HepG2 (cell line): ENCODE data around the gene GNG10. TPM values are rescaled to one million over a fixed set of nuclear protein-coding genes. Genes with fewer than 3 reads are reported as not detected.

Experiments
- ARNT2 ChIP-seq: sonication (generic); formaldehyde crosslinking; IDR thresholded peaks from 2 replicates; pipeline ENCODE4 v1.8.0; 2022; ENCODE audit warnings: mild to moderate bottlenecking, low read depth, missing genetic modification reagents, moderate library complexity
- BCL3 ChIP-seq: sonication (generic); formaldehyde crosslinking; IDR thresholded peaks from 2 replicates; pipeline ENCODE4 v1.5.1; 2020; ENCODE audit warnings: mild to moderate bottlenecking, missing genetic modification reagents, moderate library complexity
- GABPB1 ChIP-seq: IDR thresholded peaks from 2 replicates; pipeline ENCODE4 v1.6.1; 2016; ENCODE audit warnings: mild to moderate bottlenecking, missing genetic modification reagents, moderate library complexity, missing compliant biosample characterization
- HOXA9 ChIP-seq: sonication (generic); formaldehyde crosslinking; IDR thresholded peaks from 2 replicates; pipeline ENCODE4 v1.8.1; 2022; ENCODE audit warnings: missing genetic modification reagents, mild to moderate bottlenecking, moderate library complexity, borderline replicate concordance
- IKZF5 ChIP-seq: IDR thresholded peaks from 2 replicates; pipeline ENCODE4 v1.6.1; 2018; ENCODE audit warnings: missing genetic modification reagents, mild to moderate bottlenecking, missing compliant biosample characterization
- MAFF ChIP-seq: IDR thresholded peaks from 2 replicates; pipeline ENCODE4 v1.6.1; 2011; ENCODE audit warnings: low read depth, low read length, improper control_type of control experiment
- MYPOP ChIP-seq: sonication (generic); formaldehyde crosslinking; IDR thresholded peaks from 2 replicates; pipeline ENCODE4 v1.8.1; 2023; ENCODE audit warnings: mild to moderate bottlenecking, moderate library complexity, missing genetic modification reagents
- NRL ChIP-seq: sonication (generic); formaldehyde crosslinking; IDR thresholded peaks from 2 replicates; pipeline ENCODE4 v1.5.0; 2020; ENCODE audit warnings: missing genetic modification reagents, mild to moderate bottlenecking, moderate library complexity, borderline replicate concordance
- POLR2A ChIP-seq, 2 experiments: IDR thresholded peaks; 2 replicates each; pipeline ENCODE4 v1.6.1; 2011; ENCODE audit warnings: low read depth in 2 of 2, low read length in 2 of 2, mild to moderate bottlenecking in 1 of 2, moderate library complexity in 1 of 2; ENCODE audit not compliant: insufficient read depth in 1 of 2
- RBFOX2 ChIP-seq: fragments of 200-400 bp; formaldehyde crosslinking; IDR thresholded peaks from 2 replicates; pipeline ENCODE4 v1.6.1; 2017; ENCODE audit warnings: low read depth, mild to moderate bottlenecking, low read length
- SATB2 ChIP-seq: sonication (generic); formaldehyde crosslinking; IDR thresholded peaks from 2 replicates; pipeline ENCODE4 v1.5.0; 2020; ENCODE audit warnings: missing genetic modification reagents
- ZBTB14 ChIP-seq: sonication (generic); formaldehyde crosslinking; IDR thresholded peaks from 2 replicates; pipeline ENCODE4 v1.4.0; 2020; ENCODE audit warnings: missing genetic modification reagents
- ZBTB38 ChIP-seq: sonication (generic); formaldehyde crosslinking; IDR thresholded peaks from 2 replicates; pipeline ENCODE4 v1.5.1; 2020; ENCODE audit warnings: mild to moderate bottlenecking, missing genetic modification reagents
- ZNF414 ChIP-seq: sonication (generic); formaldehyde crosslinking; IDR thresholded peaks from 2 replicates; pipeline ENCODE4 v1.5.0; 2020; ENCODE audit warnings: missing genetic modification reagents
- ZSCAN21 ChIP-seq: sonication (generic); formaldehyde crosslinking; IDR thresholded peaks from 2 replicates; pipeline ENCODE4 v1.8.0; 2022; ENCODE audit warnings: mild to moderate bottlenecking, missing genetic modification reagents, moderate library complexity, borderline replicate concordance
- polyA plus RNA-seq, 8 experiments: library from polyadenylated mRNA; depleted of rRNA in 3 of 8; stranded (reverse) in 7 of 8; unstranded in 1 of 8; fragments of >200 nt; fragmentation: Illumina TruSeq in 4 of 8; extraction: Trizol in 4 of 8; gene quantifications; 2 replicates each; pipeline versions ENCODE4 v1.2.1 to v1.2.3, GENCODE V29; 2011 to 2016; ENCODE audit warnings: low read depth in 4 of 8, missing spikeins in 1 of 8, mixed read lengths in 1 of 8; ENCODE audit not compliant: insufficient read depth in 1 of 8
- total RNA-seq, 5 experiments: library from RNA; depleted of rRNA; stranded (reverse); fragments of >200 nt; fragmentation: Illumina TruSeq; extraction: Trizol; gene quantifications; 2 replicates each; pipeline ENCODE4 v1.2.3, GENCODE V29; 2016; ENCODE audit warnings: low read depth in 1 of 5
- TF ChIP-seq, protein P1 (sequence below): sonication (generic); formaldehyde crosslinking; conservative IDR thresholded peaks from 2 replicates; pipeline ENCODE4 v1.8.1; 2023; ENCODE audit warnings: missing genetic modification reagents
- TF ChIP-seq, protein P2 (sequence below): sonication (generic); formaldehyde crosslinking; IDR thresholded peaks from 2 replicates; pipeline ENCODE4 v1.8.0; 2022; ENCODE audit warnings: mild to moderate bottlenecking, missing genetic modification reagents, borderline replicate concordance

Gene GNG10
- total and polyA plus RNA-seq, 2 of the 13 experiments (the other 11 are each of a cell fraction or from before 2014, with no cell fraction given) = 29.8 to 32.4 TPM

GRCh38 chr9:111661150-111661801 is at the start of gene GNG10 (continued):
- TF ChIP-seq BCL3 (CRISPR knock-in tag) (no peak), MAFF (no peak), MYPOP (CRISPR knock-in tag) (peak; percentile 34; the same call in 1 of the 2 replicates), RBFOX2 (peak; percentile 78), ZSCAN21 (CRISPR knock-in tag) (no peak), SATB2 (no peak), ZBTB14 (CRISPR knock-in tag) (no peak), IKZF5 (CRISPR knock-in tag) (no peak; the same call in 1 of the 2 replicates), POLR2A (IDR thresholded peaks at IDR 0.05; ENCODE audit: insufficient read depth in 1 of 2, low read depth in 2 of 2, low read length in 2 of 2) (peak in 1 of 2 experiments; percentile 68; a peak in 3 of 4 replicates), ARNT2 (CRISPR knock-in tag) (no peak; the same call in 1 of the 2 replicates), ZNF414 (no peak), GABPB1 (CRISPR knock-in tag) (0 out of 2 replicates have a peak, but pooled peaks have one; percentile 1), ZBTB38 (CRISPR knock-in tag) (no peak), NRL (CRISPR knock-in tag) (no peak), HOXA9 (CRISPR knock-in tag) (no peak)
- TF ChIP-seq, protein P1, sequence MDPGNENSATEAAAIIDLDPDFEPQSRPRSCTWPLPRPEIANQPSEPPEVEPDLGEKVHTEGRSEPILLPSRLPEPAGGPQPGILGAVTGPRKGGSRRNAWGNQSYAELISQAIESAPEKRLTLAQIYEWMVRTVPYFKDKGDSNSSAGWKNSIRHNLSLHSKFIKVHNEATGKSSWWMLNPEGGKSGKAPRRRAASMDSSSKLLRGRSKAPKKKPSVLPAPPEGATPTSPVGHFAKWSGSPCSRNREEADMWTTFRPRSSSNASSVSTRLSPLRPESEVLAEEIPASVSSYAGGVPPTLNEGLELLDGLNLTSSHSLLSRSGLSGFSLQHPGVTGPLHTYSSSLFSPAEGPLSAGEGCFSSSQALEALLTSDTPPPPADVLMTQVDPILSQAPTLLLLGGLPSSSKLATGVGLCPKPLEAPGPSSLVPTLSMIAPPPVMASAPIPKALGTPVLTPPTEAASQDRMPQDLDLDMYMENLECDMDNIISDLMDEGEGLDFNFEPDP (CRISPR knock-in tag) = no peak
- TF ChIP-seq, protein P2, sequence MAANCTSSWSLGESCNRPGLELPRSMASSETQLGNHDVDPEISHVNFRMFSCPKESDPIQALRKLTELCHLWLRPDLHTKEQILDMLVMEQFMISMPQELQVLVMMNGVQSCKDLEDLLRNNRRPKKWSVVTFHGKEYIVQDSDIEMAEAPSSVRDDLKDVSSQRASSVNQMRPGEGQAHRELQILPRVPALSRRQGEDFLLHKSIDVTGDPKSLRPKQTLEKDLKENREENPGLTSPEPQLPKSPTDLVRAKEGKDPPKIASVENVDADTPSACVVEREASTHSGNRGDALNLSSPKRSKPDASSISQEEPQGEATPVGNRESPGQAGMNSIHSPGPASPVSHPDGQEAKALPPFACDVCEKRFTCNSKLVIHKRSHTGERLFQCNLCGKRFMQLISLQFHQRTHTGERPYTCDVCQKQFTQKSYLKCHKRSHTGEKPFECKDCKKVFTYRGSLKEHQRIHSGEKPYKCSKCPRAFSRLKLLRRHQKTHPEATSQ (CRISPR knock-in tag) = no peak
